HG02970 (cell line): ENCODE results near the gene MUC20.

Experiments
- ATAC-seq: cut with Tn5 transposase; IDR thresholded peaks from one replicate; pipeline ENCODE4 v1.9.1; 2021; ENCODE audit warnings: mild to moderate bottlenecking, moderate library complexity, moderate number of reproducible peaks; ENCODE audit not compliant: unreplicated experiment, low FRiP score

Gene MUC20

GRCh38 chr3:195753581-195753980 is 32.8 kb downstream of the MUC20 start:
- no peak for ATAC-seq

- no peak for ATAC-seq
Observed at GRCh38 chr3:195754141-195754540, 33.4 kb downstream of the MUC20 start.

- no peak for ATAC-seq
Observed at GRCh38 chr3:195754906-195755305, 34.1 kb downstream of the MUC20 start.

GRCh38 chr3:195755391-195755790 is 34.6 kb downstream of the MUC20 start:
- no peak for ATAC-seq

GRCh38 chr3:195755791-195756676 is 35.3 kb downstream of the MUC20 start:
- no peak for ATAC-seq

- ATAC-seq: no peak
Observed at GRCh38 chr3:195757438-195757770, 36.6 kb downstream of the MUC20 start.

GRCh38 chr3:195757827-195758226 is 37.0 kb downstream of the MUC20 start:
- no peak for ATAC-seq

- ATAC-seq: no peak
Observed at GRCh38 chr3:195758721-195759353, 38.1 kb downstream of the MUC20 start.

GRCh38 chr3:195760345-195761122 is 39.8 kb downstream of the MUC20 start:
- no peak for ATAC-seq

GRCh38 chr3:195761123-195761566 is 40.4 kb downstream of the MUC20 start:
- ATAC-seq: no peak

GRCh38 chr3:195761567-195762248 is 40.9 kb downstream of the MUC20 start:
- no peak for ATAC-seq

- ATAC-seq: no peak
Observed at GRCh38 chr3:195762249-195762585, 41.4 kb downstream of the MUC20 start.

- no peak for ATAC-seq
Observed at GRCh38 chr3:195762611-195763010, 41.8 kb downstream of the MUC20 start.

GRCh38 chr3:195763076-195763830 is 42.5 kb downstream of the MUC20 start:
- no peak for ATAC-seq

GRCh38 chr3:195763843-195764825 is 43.4 kb downstream of the MUC20 start:
- ATAC-seq: no peak

GRCh38 chr3:195764961-195765706 is 44.4 kb downstream of the MUC20 start:
- ATAC-seq: no peak

GRCh38 chr3:195766671-195767070 is 45.9 kb downstream of the MUC20 start:
- ATAC-seq: no peak

- ATAC-seq: no peak
Observed at GRCh38 chr3:195767792-195768191, 47.0 kb downstream of the MUC20 start.
